Liver (tissue), 9 donors: Measurements from ENCODE around the gene TMEM120B. TPM values are rescaled to one million over a fixed set of nuclear protein-coding genes. Genes with fewer than 3 reads are reported as not detected.

Experiments used
- DNase-seq: peaks from one replicate; pipeline ENCODE4 v3.0.0-alpha.2; 2017; ENCODE audit warnings: low spot score
- H3K27ac ChIP-seq, 2 donors: one replicate each; pipeline ENCODE4 v1.7.0; 2013; ENCODE audit warnings: inconsistent platforms in 2 of 2, low read length in 2 of 2, control low read depth in 1 of 2, low read depth in 1 of 2, mild to moderate bottlenecking in 1 of 2
- H3K27me3 ChIP-seq, 4 donors: one replicate each; pipeline versions ENCODE4 v1.6.1 to v1.7.0; 2013; ENCODE audit warnings: low read length in 3 of 4, inconsistent platforms in 1 of 4, mild to moderate bottlenecking in 1 of 4, moderate library complexity in 1 of 4; ENCODE audit not compliant: control insufficient read depth in 4 of 4, insufficient read depth in 4 of 4
- H3K36me3 ChIP-seq, 4 donors: one replicate each; pipeline versions ENCODE4 v1.6.1 to v1.7.0; 2013; ENCODE audit warnings: low read length in 3 of 4, mild to moderate bottlenecking in 3 of 4, low read depth in 1 of 4, moderate library complexity in 1 of 4; ENCODE audit not compliant: control insufficient read depth in 4 of 4, insufficient read depth in 3 of 4
- H3K4me1 ChIP-seq, 4 donors: one replicate each; pipeline versions ENCODE4 v1.6.1 to v1.7.0; 2013; ENCODE audit warnings: low read length in 3 of 4, mild to moderate bottlenecking in 3 of 4, moderate library complexity in 1 of 4; ENCODE audit not compliant: control insufficient read depth in 4 of 4, insufficient read depth in 4 of 4
- H3K4me3 ChIP-seq, 3 donors: one replicate each; pipeline versions ENCODE4 v1.6.1 to v1.7.0; 2013; ENCODE audit warnings: low read length in 3 of 3, control low read depth in 1 of 3, low read depth in 1 of 3, mild to moderate bottlenecking in 1 of 3
- H3K9ac ChIP-seq, 2 donors: one replicate each; pipeline ENCODE4 v1.7.0; 2013; ENCODE audit warnings: low read length in 2 of 2, mild to moderate bottlenecking in 2 of 2, moderate library complexity in 2 of 2, control low read depth in 1 of 2, low read depth in 1 of 2
- H3K9me3 ChIP-seq, 4 donors: one replicate each; pipeline versions ENCODE4 v1.6.1 to v1.7.0; 2013; ENCODE audit warnings: low read length in 3 of 4; ENCODE audit not compliant: control insufficient read depth in 4 of 4
- ATF3 ChIP-seq: IDR thresholded peaks from 2 replicates; pipeline ENCODE4 v1.6.1; 2016; ENCODE audit warnings: antibody characterized with exemption
- EGR1 ChIP-seq, 2 donors: IDR thresholded peaks; 2 replicates each; pipeline ENCODE4 v1.6.1; 2016 to 2018; ENCODE audit warnings: antibody characterized with exemption in 2 of 2, low read depth in 2 of 2
- FOXA1 ChIP-seq: IDR thresholded peaks from 2 replicates; pipeline ENCODE4 v1.6.1; 2016; ENCODE audit warnings: antibody characterized with exemption
- FOXA2 ChIP-seq: IDR thresholded peaks from 2 replicates; pipeline ENCODE4 v1.6.1; 2016; ENCODE audit warnings: antibody characterized with exemption
- GABPA ChIP-seq, 2 donors: IDR thresholded peaks in 1 of 2; conservative IDR thresholded peaks in 1 of 2; 2 replicates each; pipeline ENCODE4 v1.6.1; 2016; ENCODE audit warnings: antibody characterized with exemption in 2 of 2, mild to moderate bottlenecking in 1 of 2, moderate library complexity in 1 of 2
- HNF4A ChIP-seq, 2 donors: conservative IDR thresholded peaks; 2 replicates each; pipeline ENCODE4 v1.6.1; 2016; ENCODE audit warnings: antibody characterized with exemption in 2 of 2, mild to moderate bottlenecking in 2 of 2
- HNF4G ChIP-seq: IDR thresholded peaks from 2 replicates; pipeline ENCODE4 v1.6.1; 2016; ENCODE audit warnings: antibody characterized with exemption
- JUND ChIP-seq, 2 donors: IDR thresholded peaks; 2 replicates each; pipeline ENCODE4 v1.6.1; 2016; ENCODE audit warnings: antibody characterized with exemption in 2 of 2
- MAX ChIP-seq: IDR thresholded peaks from 2 replicates; pipeline ENCODE4 v1.6.1; 2016; ENCODE audit warnings: antibody characterized with exemption
- NR2F2 ChIP-seq: IDR thresholded peaks from 2 replicates; pipeline ENCODE4 v1.6.1; 2016; ENCODE audit warnings: antibody characterized with exemption
- RAD21 ChIP-seq, 2 donors: IDR thresholded peaks; 2 replicates each; pipeline ENCODE4 v1.6.1; 2016; ENCODE audit warnings: antibody characterized with exemption in 2 of 2, mild to moderate bottlenecking in 2 of 2
- RXRA ChIP-seq, 2 donors: IDR thresholded peaks; 2 replicates each; pipeline ENCODE4 v1.6.1; 2017 to 2018; ENCODE audit warnings: antibody characterized with exemption in 2 of 2, mild to moderate bottlenecking in 1 of 2
- SP1 ChIP-seq: IDR thresholded peaks from 2 replicates; pipeline ENCODE4 v1.6.1; 2018; ENCODE audit warnings: antibody characterized with exemption, mild to moderate bottlenecking
- TAF1 ChIP-seq: conservative IDR thresholded peaks from 2 replicates; pipeline ENCODE4 v1.6.1; 2016; ENCODE audit warnings: antibody characterized with exemption, mild to moderate bottlenecking
- YY1 ChIP-seq: IDR thresholded peaks from 2 replicates; pipeline ENCODE4 v1.6.1; 2016; ENCODE audit warnings: antibody characterized with exemption, mild to moderate bottlenecking
- ZBTB33 ChIP-seq: IDR thresholded peaks from 2 replicates; pipeline ENCODE4 v1.6.1; 2016; ENCODE audit warnings: antibody characterized with exemption
- WGBS: extraction: QIAGEN DNeasy Blood & Tissue Kit; methylation state at CpG from one replicate; pipeline ENCODE4 v1.1.7; 2013; 5-methylcytosine and 5-hydroxymethylcytosine counted together
- polyA plus RNA-seq, 2 donors: library from polyadenylated mRNA; stranded (reverse) in 1 of 2; unstranded in 1 of 2; fragments of 200-250 nt in 1 of 2; fragments of >200 nt in 1 of 2; fragmentation: Nextera tagmentation in 1 of 2; extraction: Ambion mirVana in 1 of 2; gene quantifications; one replicate each; pipeline versions ENCODE4 v1.2.1 to v1.2.3, GENCODE V29; 2013 to 2015
- total RNA-seq, 2 donors: library from RNA; depleted of rRNA; stranded (reverse); fragments of >200 nt; gene quantifications; one replicate each; pipeline ENCODE4 v1.2.3, GENCODE V29; 2014
- TF ChIP-seq, protein P1 (sequence below): fragments of 150-350 bp; IDR thresholded peaks from 2 replicates; pipeline ENCODE4 v1.5.1; 2017; ENCODE audit warnings: improper control_type of control experiment, low read depth, low read length; ENCODE audit not compliant: missing input control
- TF ChIP-seq, protein P2 (sequence below): IDR thresholded peaks from 2 replicates; pipeline ENCODE4 v1.6.1; 2016; ENCODE audit warnings: antibody characterized with exemption, mild to moderate bottlenecking
- donor health status: healthy.
- donor health status: healthy.
- donor health status: healthy.
- donor health status: healthy.
- donor health status: healthy.

TMEM120B gene
- total and polyA plus RNA-seq, 4 donors: 1.6 to 9.2 (median 3.4) TPM

GRCh38 chr12:121830588-121831265 lies 118.2 kb downstream of the TMEM120B start:
- Histone ChIP-seq H3K36me3 (peaks cover 19 to 62% (median 28%) of the 10 kb centered on the region in 4 donors), H3K9ac (no peak overlapping the region), H3K9me3 (no peaks in the 10 kb centered on the region), H3K27ac (no peak overlapping the region), H3K27me3 (no peaks in the 10 kb centered on the region), H3K4me1 (no peaks in the 10 kb centered on the region), H3K4me3 (no peak overlapping the region)
- WGBS: 91% methylated on average over 29 of the region's 29 CpGs
- TF ChIP-seq EGR1 (IDR thresholded peaks at IDR 0.05; ENCODE audit: low read depth in 2 of 2) (no peak), JUND (IDR thresholded peaks at IDR 0.05) (no peak), RXRA (IDR thresholded peaks at IDR 0.05) (no peak), YY1 (no peak), MAX (no peak), ZBTB33 (no peak), FOXA1 (no peak), NR2F2 (no peak), TAF1 (no peak), HNF4G (no peak), SP1 (no peak), RAD21 (IDR thresholded peaks at IDR 0.05) (no peak), FOXA2 (no peak), ATF3 (no peak), HNF4A (conservative IDR thresholded peaks at IDR 0.05) (no peak), GABPA (IDR thresholded peaks at IDR 0.05 in 1 of 2, conservative IDR thresholded peaks at IDR 0.05 in 1 of 2) (no peak)
- TF ChIP-seq, protein P1, sequence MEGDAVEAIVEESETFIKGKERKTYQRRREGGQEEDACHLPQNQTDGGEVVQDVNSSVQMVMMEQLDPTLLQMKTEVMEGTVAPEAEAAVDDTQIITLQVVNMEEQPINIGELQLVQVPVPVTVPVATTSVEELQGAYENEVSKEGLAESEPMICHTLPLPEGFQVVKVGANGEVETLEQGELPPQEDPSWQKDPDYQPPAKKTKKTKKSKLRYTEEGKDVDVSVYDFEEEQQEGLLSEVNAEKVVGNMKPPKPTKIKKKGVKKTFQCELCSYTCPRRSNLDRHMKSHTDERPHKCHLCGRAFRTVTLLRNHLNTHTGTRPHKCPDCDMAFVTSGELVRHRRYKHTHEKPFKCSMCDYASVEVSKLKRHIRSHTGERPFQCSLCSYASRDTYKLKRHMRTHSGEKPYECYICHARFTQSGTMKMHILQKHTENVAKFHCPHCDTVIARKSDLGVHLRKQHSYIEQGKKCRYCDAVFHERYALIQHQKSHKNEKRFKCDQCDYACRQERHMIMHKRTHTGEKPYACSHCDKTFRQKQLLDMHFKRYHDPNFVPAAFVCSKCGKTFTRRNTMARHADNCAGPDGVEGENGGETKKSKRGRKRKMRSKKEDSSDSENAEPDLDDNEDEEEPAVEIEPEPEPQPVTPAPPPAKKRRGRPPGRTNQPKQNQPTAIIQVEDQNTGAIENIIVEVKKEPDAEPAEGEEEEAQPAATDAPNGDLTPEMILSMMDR: no peak
- TF ChIP-seq, protein P2, sequence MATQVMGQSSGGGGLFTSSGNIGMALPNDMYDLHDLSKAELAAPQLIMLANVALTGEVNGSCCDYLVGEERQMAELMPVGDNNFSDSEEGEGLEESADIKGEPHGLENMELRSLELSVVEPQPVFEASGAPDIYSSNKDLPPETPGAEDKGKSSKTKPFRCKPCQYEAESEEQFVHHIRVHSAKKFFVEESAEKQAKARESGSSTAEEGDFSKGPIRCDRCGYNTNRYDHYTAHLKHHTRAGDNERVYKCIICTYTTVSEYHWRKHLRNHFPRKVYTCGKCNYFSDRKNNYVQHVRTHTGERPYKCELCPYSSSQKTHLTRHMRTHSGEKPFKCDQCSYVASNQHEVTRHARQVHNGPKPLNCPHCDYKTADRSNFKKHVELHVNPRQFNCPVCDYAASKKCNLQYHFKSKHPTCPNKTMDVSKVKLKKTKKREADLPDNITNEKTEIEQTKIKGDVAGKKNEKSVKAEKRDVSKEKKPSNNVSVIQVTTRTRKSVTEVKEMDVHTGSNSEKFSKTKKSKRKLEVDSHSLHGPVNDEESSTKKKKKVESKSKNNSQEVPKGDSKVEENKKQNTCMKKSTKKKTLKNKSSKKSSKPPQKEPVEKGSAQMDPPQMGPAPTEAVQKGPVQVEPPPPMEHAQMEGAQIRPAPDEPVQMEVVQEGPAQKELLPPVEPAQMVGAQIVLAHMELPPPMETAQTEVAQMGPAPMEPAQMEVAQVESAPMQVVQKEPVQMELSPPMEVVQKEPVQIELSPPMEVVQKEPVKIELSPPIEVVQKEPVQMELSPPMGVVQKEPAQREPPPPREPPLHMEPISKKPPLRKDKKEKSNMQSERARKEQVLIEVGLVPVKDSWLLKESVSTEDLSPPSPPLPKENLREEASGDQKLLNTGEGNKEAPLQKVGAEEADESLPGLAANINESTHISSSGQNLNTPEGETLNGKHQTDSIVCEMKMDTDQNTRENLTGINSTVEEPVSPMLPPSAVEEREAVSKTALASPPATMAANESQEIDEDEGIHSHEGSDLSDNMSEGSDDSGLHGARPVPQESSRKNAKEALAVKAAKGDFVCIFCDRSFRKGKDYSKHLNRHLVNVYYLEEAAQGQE: no peak
- no peak for DNase-seq

Other genes with a start within 250 kb of the TMEM120B start
- gene KDM2B, start 131.7 kb upstream of the TMEM120B start, total RNA-seq: 10 to 100 TPM; 13.7 to 34.2 TPM
- gene KDM2B, start 131.7 kb upstream of the TMEM120B start, polyA plus RNA-seq: 1 to 10 TPM; 7.0 to 7.4 TPM
- gene ORAI1, start 86.2 kb upstream of the TMEM120B start, total RNA-seq: 1 to 10 TPM; 5.3 to 8.7 TPM
- gene ORAI1, start 86.2 kb upstream of the TMEM120B start, polyA plus RNA-seq: 10 to 100 TPM in 1 of 2 donors, 1 to 10 TPM in 1; 9.8 to 10.9 TPM
- gene MORN3, start 43.1 kb upstream of the TMEM120B start, total RNA-seq: under 1 TPM; 0.05 to 0.08 TPM
- gene MORN3, start 43.1 kb upstream of the TMEM120B start, polyA plus RNA-seq: under 1 TPM; 0.06 to 0.13 TPM
- gene RHOF, start 80.9 kb downstream of the TMEM120B start, total RNA-seq: 1 to 10 TPM; 5.9 to 7.0 TPM
- 1 to 10 TPM in 1 of 2 donors, under 1 TPM in 1; 0.97 to 1.1 TPM for gene RHOF, start 80.9 kb downstream of the TMEM120B start, polyA plus RNA-seq
- 1 to 10 TPM; 4.3 to 7.9 TPM for gene SETD1B, start 91.3 kb downstream of the TMEM120B start, total RNA-seq
- 1 to 10 TPM; 1.8 to 5.8 TPM for gene SETD1B, start 91.3 kb downstream of the TMEM120B start, polyA plus RNA-seq
- 100 to 1,000 TPM in 1 of 2 donors, 10 to 100 TPM in 1; 31.3 to 620 TPM for gene HPD, start 146.1 kb downstream of the TMEM120B start, total RNA-seq
- 100 to 1,000 TPM; 397 to 812 TPM for gene HPD, start 146.1 kb downstream of the TMEM120B start, polyA plus RNA-seq
- gene PSMD9, start 176.0 kb downstream of the TMEM120B start, total RNA-seq: 10 to 100 TPM; 39.0 to 52.3 TPM
- 10 to 100 TPM; 50.1 to 57.6 TPM for gene PSMD9, start 176.0 kb downstream of the TMEM120B start, polyA plus RNA-seq
- gene CFAP251, start 205.8 kb downstream of the TMEM120B start, total RNA-seq: 1 to 10 TPM; 1.6 to 4.0 TPM
- 1 to 10 TPM; 1.8 to 2.1 TPM for gene CFAP251, start 205.8 kb downstream of the TMEM120B start, polyA plus RNA-seq